SK-N-MC (cell line): ENCODE results near the gene ZBTB3.

Experiments used
- EZH2 ChIP-seq: fragments of 200-600 bp; sonication (generic); IDR thresholded peaks from one replicate; pipeline ENCODE4 v1.6.1; 2017; ENCODE audit warnings: antibody characterized with exemption
- FOXP2 ChIP-seq: optimal IDR thresholded peaks from 2 replicates; pipeline ENCODE3; 2011; ENCODE audit warnings: mild to moderate bottlenecking, moderate library complexity; ENCODE audit not compliant: insufficient read depth; ENCODE audit errors: extremely low read length, control extremely low read depth
- POLR2AphosphoS5 ChIP-seq: IDR thresholded peaks from 2 replicates; pipeline ENCODE4 v1.6.1; 2012; ENCODE audit warnings: mild to moderate bottlenecking, low read depth, low read length, borderline replicate concordance

GRCh38 chr11:62726156-62726914, 27.6 kb downstream of the ZBTB3 start:
- TF ChIP-seq POLR2AphosphoS5 (no peak), EZH2 (no peak), FOXP2 (no peak)
